Osteocyte (in vitro differentiated cells): ENCODE results near the gene DNMT3B. TPM values are rescaled to one million over a fixed set of nuclear protein-coding genes. Genes with fewer than 3 reads are reported as not detected.

Source experiments
- DNase-seq: peaks from one replicate; pipeline ENCODE4 v3.0.0; 2021; ENCODE audit warnings: mixed read lengths; ENCODE audit not compliant: unreplicated experiment; ENCODE audit errors: extremely low spot score
- H3K27ac Mint-ChIP-seq: one replicate; pipeline ENCODE4 v1.8.0; 2021; ENCODE audit warnings: mild to moderate bottlenecking, mixed read lengths; ENCODE audit not compliant: unreplicated experiment
- H3K27me3 Mint-ChIP-seq: one replicate; pipeline ENCODE4 v1.8.0; 2021; ENCODE audit warnings: mixed read lengths; ENCODE audit not compliant: unreplicated experiment
- H3K36me3 Mint-ChIP-seq: one replicate; pipeline ENCODE4 v1.8.0; 2021; ENCODE audit warnings: mixed read lengths; ENCODE audit not compliant: unreplicated experiment
- H3K4me1 Mint-ChIP-seq: one replicate; pipeline ENCODE4 v1.8.0; 2021; ENCODE audit warnings: mixed read lengths; ENCODE audit not compliant: unreplicated experiment
- H3K4me3 Mint-ChIP-seq: one replicate; pipeline ENCODE4 v1.8.0; 2021; ENCODE audit warnings: mild to moderate bottlenecking, moderate library complexity, mixed read lengths; ENCODE audit not compliant: unreplicated experiment
- H3K9me3 Mint-ChIP-seq: one replicate; pipeline ENCODE4 v1.8.0; 2021; ENCODE audit warnings: mixed read lengths; ENCODE audit not compliant: unreplicated experiment
- CTCF ChIP-seq: fragments of 200-600 bp; sonication (generic); IDR thresholded peaks from 2 replicates; pipeline ENCODE4 v1.5.0; 2021; ENCODE audit warnings: antibody characterized with exemption, mild to moderate bottlenecking, moderate library complexity
- total RNA-seq: library from RNA; stranded (reverse); gene quantifications from 2 replicates; pipeline ENCODE4 v1.2.1, GENCODE V29; 2021

DNMT3B gene
- total RNA-seq, 1 donor from 2014 or later = 2.9 TPM

DNA sequence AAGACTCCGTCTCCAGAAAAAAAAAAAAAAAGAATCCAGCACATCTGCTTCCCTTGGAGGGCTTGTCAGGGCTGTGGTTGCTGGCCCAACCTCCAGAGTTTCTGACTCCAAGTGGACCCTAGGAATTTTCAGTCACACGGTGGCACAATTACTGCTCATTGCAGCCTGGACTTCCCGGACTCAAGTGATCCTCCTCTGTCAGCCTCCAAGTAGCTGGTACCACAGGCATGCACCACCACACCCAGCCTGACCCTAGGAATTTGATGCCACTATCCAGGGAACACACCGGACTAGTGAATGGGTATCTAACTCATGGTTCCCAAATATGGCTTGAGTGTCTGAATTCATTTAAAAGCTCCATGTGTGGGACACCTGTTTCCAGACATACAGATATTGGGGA lies 47.7 kb downstream of the DNMT3B start:
- H3K9me3 Mint-ChIP-seq = no peaks in the 10 kb centered on the region
- H3K4me1 Mint-ChIP-seq = no peaks in the 10 kb centered on the region
- no peak overlapping the region for H3K4me3 Mint-ChIP-seq
- H3K27ac Mint-ChIP-seq = no peak overlapping the region
- no peak for TF ChIP-seq CTCF
- DNase-seq = no peak
- no peaks in the 10 kb centered on the region for H3K27me3 Mint-ChIP-seq
- H3K36me3 Mint-ChIP-seq = peaks cover 10% of the 10 kb centered on the region

- no peaks in the 10 kb centered on the region for H3K27me3 Mint-ChIP-seq
- DNase-seq = no peak
- peaks cover 6% of the 10 kb centered on the region for H3K36me3 Mint-ChIP-seq
- no peak overlapping the region for H3K27ac Mint-ChIP-seq
- no peak for TF ChIP-seq CTCF
- H3K4me1 Mint-ChIP-seq = no peaks in the 10 kb centered on the region
- no peak overlapping the region for H3K4me3 Mint-ChIP-seq
- H3K9me3 Mint-ChIP-seq = no peaks in the 10 kb centered on the region
Measured at GRCh38 chr20:32810941-32811340, 48.8 kb downstream of the DNMT3B start.

DNA sequence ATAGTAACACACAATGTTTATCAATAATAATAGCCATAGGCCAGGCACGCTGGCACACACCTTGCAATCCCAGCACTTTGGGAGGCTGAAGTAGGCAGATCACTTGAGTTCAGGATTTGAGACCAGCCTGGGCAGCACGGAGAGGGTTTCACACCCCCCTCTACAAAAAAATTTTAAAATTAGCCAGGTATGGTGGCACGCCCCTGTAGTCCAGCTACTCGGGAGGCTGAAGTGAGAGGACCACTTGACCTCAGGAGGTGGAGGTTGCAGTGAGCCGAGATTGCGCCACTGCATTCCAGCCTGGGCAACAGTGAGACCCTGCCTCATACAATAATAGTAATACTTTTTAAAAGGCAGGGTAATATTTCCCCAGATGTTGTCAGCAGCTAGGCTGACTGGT lies 49.7 kb downstream of the DNMT3B start:
- DNase-seq = no peak
- Mint-ChIP-seq H3K36me3 (peaks cover 2% of the 10 kb centered on the region), H3K9me3 (no peaks in the 10 kb centered on the region), H3K27ac (no peak overlapping the region), H3K4me3 (no peak overlapping the region), H3K4me1 (no peaks in the 10 kb centered on the region), H3K27me3 (no peaks in the 10 kb centered on the region)
- TF ChIP-seq CTCF = no peak

GRCh38 chr20:32819992-32820697 lies 58.0 kb downstream of the DNMT3B start:
- TF ChIP-seq CTCF = no peak
- H3K9me3 Mint-ChIP-seq = no peaks in the 10 kb centered on the region
- H3K4me1 Mint-ChIP-seq = peaks cover 38% of the 10 kb centered on the region
- H3K27ac Mint-ChIP-seq = peak overlapping the region; percentile 92
- H3K27me3 Mint-ChIP-seq = no peaks in the 10 kb centered on the region
- peak overlapping the region; percentile 89 for H3K4me3 Mint-ChIP-seq
- H3K36me3 Mint-ChIP-seq = no peaks in the 10 kb centered on the region
- peak; percentile 93 for DNase-seq

DNA sequence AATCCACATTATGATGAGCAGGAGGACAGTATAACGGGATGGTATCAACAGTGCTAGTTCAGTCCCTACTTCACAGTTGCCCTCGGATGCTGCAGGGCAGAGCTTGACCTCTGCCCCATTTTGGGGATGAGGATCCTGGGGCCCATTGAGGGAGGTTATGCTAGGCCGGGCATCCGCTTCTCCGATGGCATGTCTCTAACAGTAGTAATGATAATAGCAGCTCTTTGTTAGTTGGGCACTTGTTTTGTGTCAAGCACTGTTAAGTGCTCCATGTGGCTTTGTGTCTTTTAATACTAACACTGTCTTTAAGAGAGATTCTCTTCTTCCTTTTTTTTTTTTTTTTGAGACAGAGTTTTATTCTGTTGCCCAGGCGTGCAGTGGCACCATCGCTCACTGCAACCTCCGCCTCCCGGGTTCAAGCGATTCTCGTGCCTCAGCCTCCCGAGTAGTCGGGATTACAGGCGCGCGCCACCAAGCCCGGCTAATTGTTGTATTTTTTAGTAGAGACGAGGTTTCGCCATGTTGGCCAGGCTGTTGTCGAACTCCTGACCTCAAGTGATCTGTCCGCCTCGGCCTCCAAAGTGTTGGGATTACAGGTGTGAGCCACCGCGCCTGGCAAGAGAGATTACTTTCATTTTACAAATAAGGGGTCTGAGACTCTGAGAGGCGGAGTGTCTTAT lies 58.7 kb downstream of the DNMT3B start:
- TF ChIP-seq CTCF = no peak
- peak overlapping the region; percentile 89 for H3K4me3 Mint-ChIP-seq
- no peaks in the 10 kb centered on the region for H3K27me3 Mint-ChIP-seq
- peak overlapping the region; percentile 92 for H3K27ac Mint-ChIP-seq
- H3K9me3 Mint-ChIP-seq = no peaks in the 10 kb centered on the region
- no peak for DNase-seq
- no peaks in the 10 kb centered on the region for H3K36me3 Mint-ChIP-seq
- H3K4me1 Mint-ChIP-seq = peaks cover 40% of the 10 kb centered on the region
